Caco-2 (cell line): ENCODE data around the gene CSTPP1. TPM values are rescaled to one million over a fixed set of nuclear protein-coding genes. Genes with fewer than 3 reads are reported as not detected.

ENCODE experiments used
- BruUV-seq: library from RNA; stranded (reverse); fragments of 400-500 nt; replicated peaks from 2 replicates; lab custom pipeline; 2021; lab: Mats Ljungman, UMichigan
- CTCF ChIA-PET: fragments of 300-600 bp; sonication (Branson Sonifier 250); formaldehyde crosslinking; loops from one replicate; lab custom pipeline; 2022; ENCODE audit warnings: antibody characterized with exemption; lab: Charles Lee
- POLR2A ChIA-PET: fragments of 300-600 bp; sonication (Branson Sonifier 250); formaldehyde crosslinking; loops from one replicate; lab custom pipeline; 2022; ENCODE audit warnings: antibody characterized with exemption; lab: Charles Lee
- DNase-seq, 2 experiments: peaks; one replicate each; pipeline versions ENCODE4 v3.0.0 to v3.0.0-alpha.2; 2020 to 2022
- H3K27me3 ChIP-seq: replicated peaks from 2 replicates; pipeline ENCODE4 v1.6.0; 2011; ENCODE audit warnings: low read length; ENCODE audit not compliant: control insufficient read depth, insufficient read depth
- H3K36me3 ChIP-seq: 2 replicates; pipeline ENCODE4 v1.5.1; 2011; ENCODE audit warnings: low read length; ENCODE audit not compliant: control insufficient read depth, insufficient read depth
- H3K4me1 ChIP-seq: fragments of 250-450 bp; sonication (Bioruptor Pico); 2 replicates; pipeline ENCODE4 v1.5.1; 2020; ENCODE audit warnings: mild to moderate bottlenecking
- H3K4me3 ChIP-seq: 2 replicates; pipeline ENCODE4 v1.5.1; 2011; ENCODE audit warnings: low read depth, mild to moderate bottlenecking, control low read depth, low read length
- H3K9me3 ChIP-seq: fragments of 250-450 bp; sonication (Bioruptor Pico); 2 replicates; pipeline ENCODE4 v1.5.1; 2020; ENCODE audit warnings: mild to moderate bottlenecking, moderate library complexity
- H3K27ac Mint-ChIP-seq: one replicate; pipeline ENCODE4 v1.8.0; 2022; ENCODE audit warnings: mixed read lengths; ENCODE audit not compliant: unreplicated experiment
- H3K27me3 Mint-ChIP-seq: one replicate; pipeline ENCODE4 v1.8.0; 2022; ENCODE audit warnings: mixed read lengths; ENCODE audit not compliant: insufficient read depth, unreplicated experiment
- H3K36me3 Mint-ChIP-seq: one replicate; pipeline ENCODE4 v1.8.0; 2022; ENCODE audit warnings: mild to moderate bottlenecking, mixed read lengths; ENCODE audit not compliant: insufficient read depth, unreplicated experiment
- H3K4me1 Mint-ChIP-seq: one replicate; pipeline ENCODE4 v1.8.0; 2022; ENCODE audit warnings: low read depth, mixed read lengths; ENCODE audit not compliant: unreplicated experiment
- H3K4me3 Mint-ChIP-seq: one replicate; pipeline ENCODE4 v1.8.0; 2022; ENCODE audit warnings: mild to moderate bottlenecking, moderate library complexity, mixed read lengths; ENCODE audit not compliant: unreplicated experiment
- H3K9me3 Mint-ChIP-seq: one replicate; pipeline ENCODE4 v1.8.0; 2022; ENCODE audit warnings: mixed read lengths; ENCODE audit not compliant: unreplicated experiment
- intact Hi-C: fragments of 100-400 bp; cut with micrococcal nuclease; formaldehyde crosslinking; loops from one replicate; pipeline ENCODE4 v1.10.0; 2022; ENCODE audit not compliant: unreplicated experiment
- total RNA-seq: library from RNA; stranded (reverse); gene quantifications from 2 replicates; pipeline ENCODE4 v1.2.3, GENCODE V29; 2022
- TF ChIP-seq, protein P1 (sequence below), 2 experiments: fragments of 200-600 bp in 1 of 2; IDR thresholded peaks; 1 replicate in 1 of 2; 2 replicates in 1 of 2; pipeline versions ENCODE4 v1.5.1 to v1.8.0; 2011 to 2022; ENCODE audit warnings: antibody characterized with exemption in 1 of 2, control low read depth in 1 of 2, inconsistent platforms in 1 of 2, low read depth in 1 of 2, low read length in 1 of 2, mild to moderate bottlenecking in 1 of 2, moderate library complexity in 1 of 2; ENCODE audit not compliant: insufficient read depth in 1 of 2, severe bottlenecking in 1 of 2, unreplicated experiment in 1 of 2

The CSTPP1 gene
- total RNA-seq, 1 experiment from 2014 or later = 22.9 TPM

DNA sequence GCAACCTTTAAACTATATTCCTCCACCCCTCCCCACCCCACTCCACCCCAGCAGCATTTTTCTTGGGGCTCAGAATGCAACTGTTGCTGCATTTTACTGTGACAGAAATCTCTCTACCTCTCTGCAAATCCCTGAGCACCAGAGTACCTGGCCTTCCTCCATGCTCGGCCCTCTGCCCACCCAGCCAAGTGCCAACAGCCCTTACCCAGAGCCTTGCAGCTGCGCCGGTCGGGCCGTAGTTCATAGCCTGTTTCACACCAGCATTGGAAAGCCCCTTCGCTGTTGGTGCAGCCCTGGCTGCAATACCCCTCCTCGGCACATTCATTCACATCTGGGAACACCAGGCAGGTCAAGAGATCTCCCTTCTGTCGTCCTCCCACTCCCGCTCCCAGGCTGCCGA is 41.6 kb upstream of the CSTPP1 start:
- Mint-ChIP-seq H3K4me1 (no peaks in the 10 kb centered on the region), H3K27me3 (no peaks in the 10 kb centered on the region), H3K36me3 (peaks cover under 1% of the 10 kb centered on the region), H3K9me3 (no peaks in the 10 kb centered on the region), H3K4me3 (no peak overlapping the region), H3K27ac (no peak overlapping the region)
- intact Hi-C loops = no loop called here
- no peaks in the 10 kb centered on the region for H3K27me3 ChIP-seq
- DNase-seq = no peak
- H3K4me1 ChIP-seq = no peaks in the 10 kb centered on the region
- H3K9me3 ChIP-seq = no peaks in the 10 kb centered on the region
- CTCF ChIA-PET = no interaction called here
- H3K4me3 ChIP-seq = no peak overlapping the region
- POLR2A ChIA-PET = no interaction called here
- peaks cover 3% of the 10 kb centered on the region for H3K36me3 ChIP-seq
- no TSS peak for BruUV-seq
- TF ChIP-seq, protein P1, sequence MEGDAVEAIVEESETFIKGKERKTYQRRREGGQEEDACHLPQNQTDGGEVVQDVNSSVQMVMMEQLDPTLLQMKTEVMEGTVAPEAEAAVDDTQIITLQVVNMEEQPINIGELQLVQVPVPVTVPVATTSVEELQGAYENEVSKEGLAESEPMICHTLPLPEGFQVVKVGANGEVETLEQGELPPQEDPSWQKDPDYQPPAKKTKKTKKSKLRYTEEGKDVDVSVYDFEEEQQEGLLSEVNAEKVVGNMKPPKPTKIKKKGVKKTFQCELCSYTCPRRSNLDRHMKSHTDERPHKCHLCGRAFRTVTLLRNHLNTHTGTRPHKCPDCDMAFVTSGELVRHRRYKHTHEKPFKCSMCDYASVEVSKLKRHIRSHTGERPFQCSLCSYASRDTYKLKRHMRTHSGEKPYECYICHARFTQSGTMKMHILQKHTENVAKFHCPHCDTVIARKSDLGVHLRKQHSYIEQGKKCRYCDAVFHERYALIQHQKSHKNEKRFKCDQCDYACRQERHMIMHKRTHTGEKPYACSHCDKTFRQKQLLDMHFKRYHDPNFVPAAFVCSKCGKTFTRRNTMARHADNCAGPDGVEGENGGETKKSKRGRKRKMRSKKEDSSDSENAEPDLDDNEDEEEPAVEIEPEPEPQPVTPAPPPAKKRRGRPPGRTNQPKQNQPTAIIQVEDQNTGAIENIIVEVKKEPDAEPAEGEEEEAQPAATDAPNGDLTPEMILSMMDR (IDR thresholded peaks at IDR 0.05; ENCODE audit: insufficient read depth in 1 of 2, low read depth in 1 of 2, low read length in 1 of 2, severe bottlenecking in 1 of 2, unreplicated experiment in 1 of 2) = no peak

DNA sequence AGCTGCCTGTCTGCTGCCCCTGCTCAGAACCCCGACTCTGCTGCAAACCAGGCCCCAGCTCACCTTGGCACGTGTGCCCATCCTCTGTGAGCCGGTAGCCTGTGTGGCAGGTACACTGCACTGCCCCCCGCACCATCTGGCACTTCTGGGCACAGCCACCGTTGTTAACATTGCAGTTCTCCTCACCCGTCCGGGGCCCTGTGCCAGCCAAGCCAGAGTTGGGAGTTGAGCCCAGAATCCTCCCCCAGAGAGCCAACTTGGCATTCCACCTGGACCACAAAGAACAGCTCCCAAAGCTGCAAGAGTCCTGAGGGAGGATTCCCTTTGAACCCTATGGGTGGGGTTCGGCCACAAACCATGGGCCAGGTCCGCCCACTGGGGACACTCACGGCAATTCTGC is 40.7 kb upstream of the CSTPP1 start:
- Histone ChIP-seq H3K36me3 (peaks cover 3% of the 10 kb centered on the region), H3K4me3 (no peak overlapping the region), H3K27me3 (no peaks in the 10 kb centered on the region), H3K4me1 (no peaks in the 10 kb centered on the region), H3K9me3 (no peaks in the 10 kb centered on the region)
- Mint-ChIP-seq H3K36me3 (no peaks in the 10 kb centered on the region), H3K4me3 (no peak overlapping the region), H3K4me1 (no peaks in the 10 kb centered on the region), H3K27ac (no peak overlapping the region), H3K9me3 (no peaks in the 10 kb centered on the region), H3K27me3 (no peaks in the 10 kb centered on the region)
- ChIA-PET POLR2A (no interaction called here), CTCF (interaction anchor here (0.6 to 1.4 kb wide), 3 partner anchors 21 to 265 kb away, joined by 3 to 4 read pairs (median 3); no protein-coding TSS in a partner anchor)
- no TSS peak for BruUV-seq
- TF ChIP-seq, protein P1 (IDR thresholded peaks at IDR 0.05; ENCODE audit: insufficient read depth in 1 of 2, low read depth in 1 of 2, low read length in 1 of 2, severe bottlenecking in 1 of 2, unreplicated experiment in 1 of 2) = no peak
- intact Hi-C loops = no loop called here
- DNase-seq = no peak

DNA sequence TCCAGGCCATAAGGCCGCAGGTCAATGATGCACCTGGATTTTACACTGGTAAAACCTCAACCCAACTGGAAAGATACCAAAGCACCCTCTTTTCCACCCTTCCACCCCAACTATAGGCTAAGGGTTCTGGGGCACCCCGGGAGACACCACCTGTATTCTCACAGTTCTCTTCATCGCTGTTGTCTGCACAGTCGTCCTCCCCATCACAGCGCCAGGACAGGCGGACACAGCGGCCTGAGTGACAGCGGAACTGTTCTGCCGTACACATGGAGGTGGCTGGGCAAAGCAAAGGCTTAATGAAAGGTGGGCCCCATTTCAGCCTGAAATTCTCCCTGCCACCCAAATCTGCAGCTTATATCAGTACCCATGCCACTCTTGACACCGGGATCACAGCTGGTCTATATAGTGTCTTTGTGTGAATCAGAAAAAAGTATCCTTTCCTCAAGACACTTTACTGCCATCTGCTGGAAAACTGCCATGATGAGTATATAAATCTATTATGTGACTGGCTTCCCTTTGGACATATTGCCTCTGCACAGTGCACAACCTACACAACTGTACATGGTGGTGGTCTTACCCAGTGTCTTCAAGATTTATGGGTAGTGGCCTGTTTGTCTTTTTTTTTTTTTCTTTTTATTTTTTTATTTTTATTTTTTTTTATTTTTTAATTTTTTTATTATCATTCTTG is 39.7 kb upstream of the CSTPP1 start:
- H3K9me3 Mint-ChIP-seq = no peaks in the 10 kb centered on the region
- TF ChIP-seq, protein P1 (IDR thresholded peaks at IDR 0.05; ENCODE audit: insufficient read depth in 1 of 2, low read depth in 1 of 2, low read length in 1 of 2, severe bottlenecking in 1 of 2, unreplicated experiment in 1 of 2) = peak; percentile 12 to 52
- no peak overlapping the region for H3K4me3 ChIP-seq
- H3K27me3 Mint-ChIP-seq = no peaks in the 10 kb centered on the region
- H3K9me3 ChIP-seq = no peaks in the 10 kb centered on the region
- BruUV-seq = no TSS peak
- ChIA-PET POLR2A (no interaction called here), CTCF (interaction anchor here (0.6 to 1.4 kb wide), 4 partner anchors 20 to 264 kb away, joined by 3 to 5 read pairs (median 4); no protein-coding TSS in a partner anchor)
- H3K36me3 Mint-ChIP-seq = no peaks in the 10 kb centered on the region
- H3K4me1 Mint-ChIP-seq = no peaks in the 10 kb centered on the region
- no peak overlapping the region for H3K27ac Mint-ChIP-seq
- H3K4me1 ChIP-seq = no peaks in the 10 kb centered on the region
- peaks cover 3% of the 10 kb centered on the region for H3K36me3 ChIP-seq
- no peak overlapping the region for H3K4me3 Mint-ChIP-seq
- H3K27me3 ChIP-seq = no peaks in the 10 kb centered on the region
- intact Hi-C loops = loop anchor here (1.0 kb wide), 1 partner anchor 8 kb away; no protein-coding TSS in a partner anchor
- DNase-seq = peak in 1 of 2 experiments; percentile 53
